Calu3 (cell line): Measurements from ENCODE around the gene ACSL1. TPM values are rescaled to one million over a fixed set of nuclear protein-coding genes. Genes with fewer than 3 reads are reported as not detected.

Experiments
- BruUV-seq: library from RNA; stranded (reverse); fragments of 400-500 nt; replicated peaks from 2 replicates; lab custom pipeline; 2021; lab: Mats Ljungman, UMichigan
- CTCF ChIA-PET: fragments of 300-600 bp; sonication (Branson Sonifier 250); formaldehyde crosslinking; loops from one replicate; lab custom pipeline; 2022; ENCODE audit warnings: antibody characterized with exemption; lab: Charles Lee
- DNase-seq: peaks from one replicate; pipeline ENCODE4 v3.0.0; 2022
- H3K27ac Mint-ChIP-seq: one replicate; pipeline ENCODE4 v1.8.0; 2022; ENCODE audit warnings: mixed read lengths; ENCODE audit not compliant: unreplicated experiment
- H3K27me3 Mint-ChIP-seq: one replicate; pipeline ENCODE4 v1.8.0; 2022; ENCODE audit warnings: mixed read lengths; ENCODE audit not compliant: unreplicated experiment
- H3K36me3 Mint-ChIP-seq: one replicate; pipeline ENCODE4 v1.8.0; 2022; ENCODE audit warnings: mild to moderate bottlenecking, moderate library complexity, mixed read lengths; ENCODE audit not compliant: insufficient read depth, unreplicated experiment
- H3K4me1 Mint-ChIP-seq: one replicate; pipeline ENCODE4 v1.8.0; 2022; ENCODE audit warnings: mild to moderate bottlenecking, low read depth, mixed read lengths; ENCODE audit not compliant: unreplicated experiment
- H3K4me3 Mint-ChIP-seq: one replicate; pipeline ENCODE4 v1.8.0; 2022; ENCODE audit warnings: mild to moderate bottlenecking, low read depth, moderate library complexity, mixed read lengths; ENCODE audit not compliant: unreplicated experiment
- H3K9me3 Mint-ChIP-seq: one replicate; pipeline ENCODE4 v1.8.0; 2022; ENCODE audit warnings: low read depth, mixed read lengths; ENCODE audit not compliant: unreplicated experiment
- CTCF ChIP-seq: fragments of 200-600 bp; IDR thresholded peaks from one replicate; pipeline ENCODE4 v1.8.0; 2022; ENCODE audit warnings: antibody characterized with exemption; ENCODE audit not compliant: unreplicated experiment
- intact Hi-C: fragments of 100-400 bp; cut with micrococcal nuclease; formaldehyde crosslinking; loops from one replicate; pipeline ENCODE4 v1.10.0; 2022; ENCODE audit not compliant: unreplicated experiment
- total RNA-seq: library from RNA; stranded (reverse); gene quantifications from 2 replicates; pipeline ENCODE4 v1.2.3, GENCODE V29; 2022

The ACSL1 gene
- total RNA-seq, 1 experiment from 2014 or later = 31.9 TPM

GRCh38 chr4:184821242-184821641 lies 4.5 kb downstream of the ACSL1 start:
- no TSS peak for BruUV-seq
- H3K27me3 Mint-ChIP-seq = no peaks in the 10 kb centered on the region

GRCh38 chr4:184819786-184820185 lies 6.0 kb downstream of the ACSL1 start:
- Mint-ChIP-seq H3K9me3 (no peaks in the 10 kb centered on the region), H3K4me3 (no peak overlapping the region), H3K27ac (no peak overlapping the region), H3K27me3 (no peaks in the 10 kb centered on the region), H3K4me1 (peaks cover 15% of the 10 kb centered on the region), H3K36me3 (peaks cover 8% of the 10 kb centered on the region)
- TF ChIP-seq CTCF = no peak
- DNase-seq = no peak
- intact Hi-C loops = no loop called here
- no TSS peak for BruUV-seq
- CTCF ChIA-PET = no interaction called here

More at GRCh38 chr4:184821242-184821641, 4.5 kb downstream of the ACSL1 start:
- Mint-ChIP-seq H3K4me3 (no peak overlapping the region), H3K27ac (no peak overlapping the region), H3K9me3 (no peaks in the 10 kb centered on the region), H3K4me1 (peaks cover under 1% of the 10 kb centered on the region), H3K36me3 (peaks cover 15% of the 10 kb centered on the region)
- CTCF ChIA-PET = no interaction called here
- TF ChIP-seq CTCF = no peak
- intact Hi-C loops = no loop called here
- DNase-seq = no peak

GRCh38 chr4:184818216-184818564 lies 7.6 kb downstream of the ACSL1 start:
- no peak for DNase-seq
- H3K36me3 Mint-ChIP-seq = peaks cover 6% of the 10 kb centered on the region
- no peaks in the 10 kb centered on the region for H3K27me3 Mint-ChIP-seq
- CTCF ChIA-PET = no interaction called here
- H3K4me1 Mint-ChIP-seq = peaks cover 26% of the 10 kb centered on the region
- BruUV-seq = no TSS peak
- no peaks in the 10 kb centered on the region for H3K9me3 Mint-ChIP-seq
- intact Hi-C loops = no loop called here
- no peak overlapping the region for H3K4me3 Mint-ChIP-seq
- no peak overlapping the region for H3K27ac Mint-ChIP-seq
- TF ChIP-seq CTCF = no peak

- DNase-seq = no peak
- Mint-ChIP-seq H3K9me3 (no peaks in the 10 kb centered on the region), H3K4me1 (peaks cover 31% of the 10 kb centered on the region), H3K27ac (no peak overlapping the region), H3K27me3 (no peaks in the 10 kb centered on the region), H3K4me3 (no peak overlapping the region), H3K36me3 (peaks cover 6% of the 10 kb centered on the region)
- intact Hi-C loops = no loop called here
- TF ChIP-seq CTCF = no peak
- BruUV-seq = no TSS peak
- CTCF ChIA-PET = no interaction called here
These were observed 8.1 kb downstream of the ACSL1 start for GRCh38 chr4:184817494-184818215.
